Thyroid gland (tissue), 4 donors: ENCODE measurements around the gene CCDC197.

Experiments
- POLR2A ChIP-seq, 2 donors: fragments of 450-650 bp; IDR thresholded peaks; one replicate each; pipeline ENCODE4 v1.6.1; 2017; ENCODE audit warnings: antibody characterized with exemption in 2 of 2, mild to moderate bottlenecking in 2 of 2, moderate library complexity in 1 of 2
- TF ChIP-seq, protein P1 (sequence below), 6 experiments: fragments of 200-600 bp in 3 of 6; fragments of 450-650 bp in 3 of 6; sonication (generic) in 3 of 6; IDR thresholded peaks; one replicate each; pipeline ENCODE4 v1.5.1; 2016 to 2019; ENCODE audit warnings: antibody characterized with exemption in 6 of 6, mild to moderate bottlenecking in 2 of 6, inconsistent platforms in 1 of 6, moderate library complexity in 1 of 6

GRCh38 chr14:93977171-93977570 is 19.9 kb upstream of the CCDC197 start:
- no peak for TF ChIP-seq POLR2A (IDR thresholded peaks at IDR 0.05)
- TF ChIP-seq, protein P1, sequence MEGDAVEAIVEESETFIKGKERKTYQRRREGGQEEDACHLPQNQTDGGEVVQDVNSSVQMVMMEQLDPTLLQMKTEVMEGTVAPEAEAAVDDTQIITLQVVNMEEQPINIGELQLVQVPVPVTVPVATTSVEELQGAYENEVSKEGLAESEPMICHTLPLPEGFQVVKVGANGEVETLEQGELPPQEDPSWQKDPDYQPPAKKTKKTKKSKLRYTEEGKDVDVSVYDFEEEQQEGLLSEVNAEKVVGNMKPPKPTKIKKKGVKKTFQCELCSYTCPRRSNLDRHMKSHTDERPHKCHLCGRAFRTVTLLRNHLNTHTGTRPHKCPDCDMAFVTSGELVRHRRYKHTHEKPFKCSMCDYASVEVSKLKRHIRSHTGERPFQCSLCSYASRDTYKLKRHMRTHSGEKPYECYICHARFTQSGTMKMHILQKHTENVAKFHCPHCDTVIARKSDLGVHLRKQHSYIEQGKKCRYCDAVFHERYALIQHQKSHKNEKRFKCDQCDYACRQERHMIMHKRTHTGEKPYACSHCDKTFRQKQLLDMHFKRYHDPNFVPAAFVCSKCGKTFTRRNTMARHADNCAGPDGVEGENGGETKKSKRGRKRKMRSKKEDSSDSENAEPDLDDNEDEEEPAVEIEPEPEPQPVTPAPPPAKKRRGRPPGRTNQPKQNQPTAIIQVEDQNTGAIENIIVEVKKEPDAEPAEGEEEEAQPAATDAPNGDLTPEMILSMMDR (IDR thresholded peaks at IDR 0.05), result no peak
